ENCODE data around the gene ADGRG1.
"Not testable (repeated sequence)": the region's sequence is repeated elsewhere in the genome, so short reads cannot be mapped to it uniquely, and the experiment has no call there.

The ADGRG1 gene

GRCh38 chr16:57668263-57668571, 39.8 kb downstream of the ADGRG1 start, which contains the start of gene ADGRG3:
Gene ADGRG3 (plus strand): TSS chr16:57668306. CDS start chr16:57668348, 42 bp downstream.
- H3K36me3 ChIP-seq (ENCODE audit: control insufficient read depth, insufficient read depth, low read length, severe bottlenecking) = no peaks in the 10 kb centered on the region
- no peak within 1 kb of the TSS for H3K9ac ChIP-seq (ENCODE audit: low read length)
- peaks cover 3% of the 10 kb centered on the region for H3K4me1 ChIP-seq (ENCODE audit: control insufficient read depth, insufficient read depth, low read length)
- H3K9me3 ChIP-seq (ENCODE audit: control insufficient read depth, low read length) = no peaks in the 10 kb centered on the region
- no peak for DNase-seq (ENCODE audit: low read depth)
- peaks cover 16% of the 10 kb centered on the region for H3K27me3 ChIP-seq (replicated peaks; ENCODE audit: control insufficient read depth, insufficient read depth, low read length)
- H3K4me3 ChIP-seq (ENCODE audit: low read length) = no peak within 1 kb of the TSS

GRCh38 chr16:57668630-57669475, 40.4 kb downstream of the ADGRG1 start:
- H3K4me3 ChIP-seq (ENCODE audit: low read length) = no peak overlapping the region
- DNase-seq (ENCODE audit: low read depth) = no peak
- no peak overlapping the region for H3K9ac ChIP-seq (ENCODE audit: low read length)

GRCh38 chr16:57669476-57670162, 41.2 kb downstream of the ADGRG1 start:
- Histone ChIP-seq H3K4me1 (ENCODE audit: control insufficient read depth, insufficient read depth, low read length) (peaks cover 3% of the 10 kb centered on the region), H3K9ac (ENCODE audit: low read length) (no peak overlapping the region), H3K27me3 (replicated peaks; ENCODE audit: control insufficient read depth, insufficient read depth, low read length) (peaks cover 28% of the 10 kb centered on the region), H3K9me3 (ENCODE audit: control insufficient read depth, low read length) (no peaks in the 10 kb centered on the region), H3K36me3 (ENCODE audit: control insufficient read depth, insufficient read depth, low read length, severe bottlenecking) (no peaks in the 10 kb centered on the region), H3K4me3 (ENCODE audit: low read length) (no peak overlapping the region)
- no peak for DNase-seq (ENCODE audit: low read depth)

More at GRCh38 chr16:57668630-57669475, 40.4 kb downstream of the ADGRG1 start:
- H3K9me3 ChIP-seq (ENCODE audit: control insufficient read depth, low read length) = no peaks in the 10 kb centered on the region
- peaks cover 22% of the 10 kb centered on the region for H3K27me3 ChIP-seq (replicated peaks; ENCODE audit: control insufficient read depth, insufficient read depth, low read length)
- no peaks in the 10 kb centered on the region for H3K36me3 ChIP-seq (ENCODE audit: control insufficient read depth, insufficient read depth, low read length, severe bottlenecking)
- H3K4me1 ChIP-seq (ENCODE audit: control insufficient read depth, insufficient read depth, low read length) = peaks cover 3% of the 10 kb centered on the region

GRCh38 chr16:57670196-57670595, 41.8 kb downstream of the ADGRG1 start:
- Histone ChIP-seq H3K9ac (ENCODE audit: low read length) (no peak overlapping the region), H3K4me1 (ENCODE audit: control insufficient read depth, insufficient read depth, low read length) (peaks cover 3% of the 10 kb centered on the region), H3K36me3 (ENCODE audit: control insufficient read depth, insufficient read depth, low read length, severe bottlenecking) (no peaks in the 10 kb centered on the region), H3K4me3 (ENCODE audit: low read length) (no peak overlapping the region), H3K27me3 (replicated peaks; ENCODE audit: control insufficient read depth, insufficient read depth, low read length) (peaks cover 28% of the 10 kb centered on the region), H3K9me3 (ENCODE audit: control insufficient read depth, low read length) (no peaks in the 10 kb centered on the region)
- no peak for DNase-seq (ENCODE audit: low read depth)

- H3K4me3 ChIP-seq (ENCODE audit: low read length); H3K9ac ChIP-seq (ENCODE audit: low read length); H3K9me3 ChIP-seq (ENCODE audit: control insufficient read depth, low read length); H3K36me3 ChIP-seq (ENCODE audit: control insufficient read depth, insufficient read depth, low read length, severe bottlenecking); DNase-seq (ENCODE audit: low read depth): not testable (repeated sequence)
- H3K27me3 ChIP-seq (replicated peaks; ENCODE audit: control insufficient read depth, insufficient read depth, low read length) = peaks cover 28% of the 10 kb centered on the region
- H3K4me1 ChIP-seq (ENCODE audit: control insufficient read depth, insufficient read depth, low read length) = peaks cover 15% of the 10 kb centered on the region
Measured at GRCh38 chr16:57671451-57671850, 43.0 kb downstream of the ADGRG1 start.

- Histone ChIP-seq H3K36me3 (ENCODE audit: control insufficient read depth, insufficient read depth, low read length, severe bottlenecking) (no peaks in the 10 kb centered on the region), H3K9me3 (ENCODE audit: control insufficient read depth, low read length) (no peaks in the 10 kb centered on the region), H3K4me1 (ENCODE audit: control insufficient read depth, insufficient read depth, low read length) (peaks cover 18% of the 10 kb centered on the region), H3K9ac (ENCODE audit: low read length) (no peak overlapping the region), H3K4me3 (ENCODE audit: low read length) (no peak overlapping the region), H3K27me3 (replicated peaks; ENCODE audit: control insufficient read depth, insufficient read depth, low read length) (peaks cover 32% of the 10 kb centered on the region)
- no peak for DNase-seq (ENCODE audit: low read depth)
Measured at GRCh38 chr16:57672416-57672815, 44.0 kb downstream of the ADGRG1 start.

GRCh38 chr16:57672824-57673223, 44.4 kb downstream of the ADGRG1 start:
- H3K9me3 ChIP-seq (ENCODE audit: control insufficient read depth, low read length) = no peaks in the 10 kb centered on the region
- peaks cover 32% of the 10 kb centered on the region for H3K27me3 ChIP-seq (replicated peaks; ENCODE audit: control insufficient read depth, insufficient read depth, low read length)
- H3K4me3 ChIP-seq (ENCODE audit: low read length) = no peak overlapping the region
- H3K9ac ChIP-seq (ENCODE audit: low read length) = no peak overlapping the region
- peaks cover 18% of the 10 kb centered on the region for H3K4me1 ChIP-seq (ENCODE audit: control insufficient read depth, insufficient read depth, low read length)
- no peaks in the 10 kb centered on the region for H3K36me3 ChIP-seq (ENCODE audit: control insufficient read depth, insufficient read depth, low read length, severe bottlenecking)
- no peak for DNase-seq (ENCODE audit: low read depth)

- Histone ChIP-seq H3K9ac (ENCODE audit: low read length) (no peak overlapping the region), H3K36me3 (ENCODE audit: control insufficient read depth, insufficient read depth, low read length, severe bottlenecking) (no peaks in the 10 kb centered on the region), H3K4me1 (ENCODE audit: control insufficient read depth, insufficient read depth, low read length) (peaks cover 18% of the 10 kb centered on the region), H3K9me3 (ENCODE audit: control insufficient read depth, low read length) (no peaks in the 10 kb centered on the region), H3K27me3 (replicated peaks; ENCODE audit: control insufficient read depth, insufficient read depth, low read length) (peaks cover 42% of the 10 kb centered on the region), H3K4me3 (ENCODE audit: low read length) (no peak overlapping the region)
- DNase-seq (ENCODE audit: low read depth) = no peak
Measured at GRCh38 chr16:57675741-57676551, 47.5 kb downstream of the ADGRG1 start.

- no peak for DNase-seq (ENCODE audit: low read depth)
- Histone ChIP-seq H3K4me1 (ENCODE audit: control insufficient read depth, insufficient read depth, low read length) (peaks cover 18% of the 10 kb centered on the region), H3K9ac (ENCODE audit: low read length) (no peak overlapping the region), H3K27me3 (replicated peaks; ENCODE audit: control insufficient read depth, insufficient read depth, low read length) (peaks cover 42% of the 10 kb centered on the region), H3K9me3 (ENCODE audit: control insufficient read depth, low read length) (no peaks in the 10 kb centered on the region), H3K4me3 (ENCODE audit: low read length) (no peak overlapping the region), H3K36me3 (ENCODE audit: control insufficient read depth, insufficient read depth, low read length, severe bottlenecking) (no peaks in the 10 kb centered on the region)
Measured at GRCh38 chr16:57676553-57677085, 48.2 kb downstream of the ADGRG1 start.

- peaks cover 44% of the 10 kb centered on the region for H3K27me3 ChIP-seq (replicated peaks; ENCODE audit: control insufficient read depth, insufficient read depth, low read length)
- H3K36me3 ChIP-seq (ENCODE audit: control insufficient read depth, insufficient read depth, low read length, severe bottlenecking) = no peaks in the 10 kb centered on the region
Measured at GRCh38 chr16:57677622-57678369, 49.4 kb downstream of the ADGRG1 start.

More at GRCh38 chr16:57677622-57678369, 49.4 kb downstream of the ADGRG1 start:
- Histone ChIP-seq H3K4me1 (ENCODE audit: control insufficient read depth, insufficient read depth, low read length) (peaks cover 14% of the 10 kb centered on the region), H3K9me3 (ENCODE audit: control insufficient read depth, low read length) (no peaks in the 10 kb centered on the region), H3K9ac (ENCODE audit: low read length) (no peak overlapping the region), H3K4me3 (ENCODE audit: low read length) (no peak overlapping the region)
- DNase-seq (ENCODE audit: low read depth) = no peak
